Breast epithelium (tissue), 3 donors: Measurements from ENCODE around the gene PGAM5.
"Not testable (repeated sequence)": the region's sequence is repeated elsewhere in the genome, so short reads cannot be mapped to it uniquely, and the experiment has no call there.

ENCODE experiments used
- POLR2A ChIP-seq: fragments of 450-650 bp; IDR thresholded peaks from one replicate; pipeline ENCODE4 v1.6.1; 2016; ENCODE audit warnings: antibody characterized with exemption, mild to moderate bottlenecking, moderate library complexity
- POLR2AphosphoS5 ChIP-seq, 3 donors: sonication (generic); formaldehyde crosslinking; IDR thresholded peaks; one replicate each; pipeline ENCODE4 v1.6.1; 2017; ENCODE audit warnings: antibody characterized with exemption in 3 of 3
- TF ChIP-seq, protein P1 (sequence below), 3 donors: fragments of 450-650 bp; IDR thresholded peaks; one replicate each; pipeline ENCODE4 v1.5.1; 2016 to 2017; ENCODE audit warnings: antibody characterized with exemption in 3 of 3, mild to moderate bottlenecking in 3 of 3, moderate library complexity in 3 of 3

- TF ChIP-seq POLR2A; POLR2AphosphoS5 (IDR thresholded peaks at IDR 0.05): not testable (repeated sequence)
- TF ChIP-seq, protein P1, sequence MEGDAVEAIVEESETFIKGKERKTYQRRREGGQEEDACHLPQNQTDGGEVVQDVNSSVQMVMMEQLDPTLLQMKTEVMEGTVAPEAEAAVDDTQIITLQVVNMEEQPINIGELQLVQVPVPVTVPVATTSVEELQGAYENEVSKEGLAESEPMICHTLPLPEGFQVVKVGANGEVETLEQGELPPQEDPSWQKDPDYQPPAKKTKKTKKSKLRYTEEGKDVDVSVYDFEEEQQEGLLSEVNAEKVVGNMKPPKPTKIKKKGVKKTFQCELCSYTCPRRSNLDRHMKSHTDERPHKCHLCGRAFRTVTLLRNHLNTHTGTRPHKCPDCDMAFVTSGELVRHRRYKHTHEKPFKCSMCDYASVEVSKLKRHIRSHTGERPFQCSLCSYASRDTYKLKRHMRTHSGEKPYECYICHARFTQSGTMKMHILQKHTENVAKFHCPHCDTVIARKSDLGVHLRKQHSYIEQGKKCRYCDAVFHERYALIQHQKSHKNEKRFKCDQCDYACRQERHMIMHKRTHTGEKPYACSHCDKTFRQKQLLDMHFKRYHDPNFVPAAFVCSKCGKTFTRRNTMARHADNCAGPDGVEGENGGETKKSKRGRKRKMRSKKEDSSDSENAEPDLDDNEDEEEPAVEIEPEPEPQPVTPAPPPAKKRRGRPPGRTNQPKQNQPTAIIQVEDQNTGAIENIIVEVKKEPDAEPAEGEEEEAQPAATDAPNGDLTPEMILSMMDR (IDR thresholded peaks at IDR 0.05), result not testable (repeated sequence)
These were observed 48.2 kb downstream of the PGAM5 start for GRCh38 chr12:132758825-132759224.
